Right ventricle myocardium inferior (tissue), 1 donor: ENCODE data around the gene CCDC149. TPM values are rescaled to one million over a fixed set of nuclear protein-coding genes. Genes with fewer than 3 reads are reported as not detected.

ENCODE experiments used
- ATAC-seq: fragments of 200-7000 bp; cut with Tn5 transposase; one replicate; pipeline ENCODE4 v1.9.1; 2020; ENCODE audit warnings: mild to moderate bottlenecking, moderate library complexity
- DNase-seq: peaks from one replicate; pipeline ENCODE4 v3.0.0; 2021; ENCODE audit errors: missing footprints
- intact Hi-C: fragments of 100-400 bp; cut with DNase I; formaldehyde crosslinking; loops from one replicate; pipeline ENCODE4 v1.11.0; 2022
- total RNA-seq: library from RNA; stranded (reverse); fragmentation: NEBNext Ultra II Directional; extraction: Animal tissue kit (Norgen Biotek cat#: 25700); gene quantifications from one replicate; pipeline ENCODE4 v1.2.1, GENCODE V29; 2021
- donor health status: DM: no; HTN: yes; CAD: no; lungs with severe emphysema.

CCDC149 gene
- total RNA-seq, 1 donor from 2014 or later, result 11.4 TPM

DNA sequence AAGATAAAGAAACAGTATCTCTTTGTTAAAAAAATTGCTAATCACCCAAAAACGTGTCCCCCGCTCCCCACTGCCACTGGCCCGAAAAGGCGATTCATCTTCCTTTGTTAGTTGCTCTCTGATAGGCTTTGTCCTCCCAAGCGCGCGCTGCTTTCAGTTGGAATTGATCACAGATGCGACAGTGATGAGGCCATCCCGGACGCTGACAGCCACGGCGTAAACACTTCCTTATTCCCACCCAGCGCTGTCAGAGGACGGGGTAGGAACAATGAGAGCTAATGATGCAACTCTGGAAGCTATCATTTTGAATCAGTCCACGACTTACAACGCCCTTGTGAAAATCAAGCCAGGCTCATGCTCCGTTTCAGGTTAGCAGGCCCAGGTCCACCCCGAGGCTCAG, 96.0 kb downstream of the CCDC149 start:
- DNase-seq (no peak), ATAC-seq (no peak)
- intact Hi-C loops, result no loop called here

DNA sequence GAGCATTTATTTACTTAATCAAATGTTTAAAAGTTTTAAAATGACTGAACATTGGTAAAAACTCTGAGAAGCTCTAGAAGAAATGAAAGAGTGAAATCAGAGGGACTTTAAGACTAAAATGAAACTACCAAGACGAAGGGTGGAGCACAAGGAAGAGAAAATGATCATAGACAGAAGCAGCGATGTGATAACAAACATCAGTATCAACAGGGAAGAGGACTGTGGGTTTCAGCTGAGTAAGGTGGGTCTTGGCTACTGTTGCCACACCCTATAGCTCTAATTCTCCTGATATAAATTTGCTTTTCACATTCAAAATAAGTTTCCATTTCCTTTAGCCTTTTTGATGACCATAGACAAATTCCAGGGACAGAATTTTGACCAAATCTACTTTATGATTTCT, 99.1 kb downstream of the CCDC149 start:
- ATAC-seq (no peak), DNase-seq (no peak)
- intact Hi-C loops, result no loop called here

DNA sequence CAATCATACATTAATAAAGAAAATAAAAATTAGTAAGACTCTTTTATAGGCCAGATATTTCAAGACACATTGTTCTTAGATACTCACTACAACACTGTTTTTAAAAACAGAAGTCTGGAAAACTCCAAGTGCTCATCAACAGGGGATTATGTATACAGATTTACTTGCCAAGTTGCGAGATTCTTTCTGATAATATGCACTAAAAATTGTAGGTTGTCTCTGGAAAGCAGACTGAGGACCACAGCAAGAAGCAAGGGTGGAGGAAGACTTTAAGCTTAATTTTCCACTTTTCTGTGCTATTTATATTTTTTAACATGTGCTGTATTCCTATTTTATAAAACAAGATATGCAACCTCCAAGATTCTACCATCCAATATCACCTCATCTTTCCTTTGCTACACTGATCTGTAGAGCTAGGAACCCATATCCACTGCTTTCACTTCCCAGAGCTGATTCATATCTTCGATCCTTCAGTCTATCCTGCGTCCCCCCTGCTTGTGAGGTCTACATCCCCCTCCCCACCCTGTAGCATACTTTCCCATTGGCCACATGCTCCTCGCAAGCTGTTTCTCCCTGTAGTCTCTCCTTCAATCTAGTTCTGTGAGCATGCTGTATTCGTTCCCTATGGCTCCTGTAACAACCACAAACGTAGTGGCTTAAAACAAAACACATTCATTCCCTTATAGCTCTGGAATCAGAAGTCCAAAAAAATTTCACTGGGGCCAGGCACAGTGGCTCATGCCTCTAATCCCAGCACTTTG, 101.8 kb downstream of the CCDC149 start:
- intact Hi-C loops, result no loop called here
- no peak for ATAC-seq
- no peak for DNase-seq

DNA sequence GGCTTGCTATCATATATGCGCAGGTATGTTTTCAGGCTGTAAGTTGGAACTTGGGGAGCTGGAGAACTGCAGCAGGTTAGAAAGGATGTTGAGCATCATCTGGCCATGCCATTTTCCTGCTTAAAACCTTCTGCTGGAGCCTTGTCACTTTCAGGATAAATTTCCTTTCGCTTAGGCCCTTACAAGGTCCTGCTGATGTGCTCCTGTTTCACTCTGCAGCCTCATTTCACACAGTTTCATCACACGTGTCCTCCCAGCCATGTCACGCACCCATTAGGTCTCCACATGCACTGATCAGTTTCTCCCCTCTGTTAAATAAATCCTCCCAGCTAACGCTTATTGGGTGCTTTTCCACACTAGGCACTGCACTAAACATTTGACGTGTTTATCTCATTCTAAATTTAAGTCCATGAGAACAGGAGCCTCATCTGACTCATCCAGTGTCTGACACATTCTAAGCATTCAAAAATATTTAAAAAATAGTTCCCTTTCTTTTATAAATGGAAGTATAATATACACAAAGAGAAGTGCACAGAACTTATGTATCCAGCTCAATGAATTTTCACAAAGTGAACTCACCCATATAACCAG, 102.9 kb downstream of the CCDC149 start:
- ATAC-seq, result peak; percentile 13

DNA sequence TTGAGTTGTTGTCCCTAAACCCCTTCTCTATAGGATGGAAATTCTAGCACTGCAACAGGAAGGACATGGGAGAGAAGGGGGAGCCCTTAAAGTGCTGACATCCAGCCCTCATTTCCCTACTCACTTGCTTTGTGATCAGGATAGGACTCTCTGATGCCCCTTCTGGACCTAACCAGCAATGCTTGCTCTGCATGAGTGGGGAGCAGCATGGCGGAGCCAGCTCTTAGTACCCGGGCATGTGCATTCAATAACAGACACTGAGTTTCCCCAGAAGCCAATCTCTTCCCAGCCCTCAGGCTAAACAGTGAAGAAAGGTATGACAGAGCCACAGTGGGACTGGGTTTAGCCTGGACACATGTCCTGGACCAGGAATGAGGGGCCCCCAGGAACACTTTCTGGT, 103.5 kb downstream of the CCDC149 start:
- DNase-seq, result no peak
- intact Hi-C loops, result no loop called here
- ATAC-seq, result no peak

More for the DNA sequence above, 102.9 kb downstream of the CCDC149 start:
- DNase-seq, result no peak
- intact Hi-C loops, result no loop called here

DNA sequence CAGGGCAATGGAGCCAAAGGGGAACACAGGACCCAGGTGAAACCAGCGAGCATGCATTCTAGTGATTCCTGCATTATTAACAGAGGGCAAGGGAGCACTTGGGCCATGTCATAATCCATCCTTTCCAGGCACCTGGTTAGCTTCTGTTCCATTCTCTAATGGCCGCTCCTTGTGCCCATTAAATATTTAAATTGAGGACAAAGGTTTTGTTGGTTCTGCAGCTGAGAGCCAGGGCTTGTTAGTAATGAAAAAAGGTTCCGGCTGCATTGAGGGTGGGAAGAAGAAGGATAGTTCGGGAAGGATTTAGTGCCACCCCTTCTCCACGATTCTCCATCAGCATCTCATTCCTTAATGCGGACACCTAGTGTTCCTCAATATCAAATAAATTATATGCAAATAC, 103.9 kb downstream of the CCDC149 start:
- ATAC-seq (no peak), DNase-seq (no peak)
- intact Hi-C loops, result no loop called here

DNA sequence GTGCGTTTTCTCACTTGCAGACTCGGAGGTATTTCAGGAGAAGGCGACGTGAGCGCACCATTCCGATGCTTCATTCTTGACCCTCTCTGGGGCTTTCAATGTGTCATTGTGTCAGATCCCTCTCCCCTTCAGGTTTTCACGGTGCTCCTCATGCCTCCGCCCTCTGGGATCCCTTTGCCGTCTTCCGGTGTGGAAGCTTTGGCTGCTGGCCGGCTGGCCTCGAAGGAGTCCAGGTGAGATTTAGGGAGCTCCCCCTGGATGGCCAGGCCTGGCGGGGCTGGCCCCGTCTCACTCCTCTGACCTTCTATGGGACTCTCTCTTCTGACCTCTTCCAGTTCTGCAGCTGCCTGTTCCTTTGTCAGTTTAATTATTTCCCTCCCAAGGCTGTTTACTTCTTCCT, 104.6 kb downstream of the CCDC149 start:
- intact Hi-C loops, result no loop called here
- ATAC-seq, result no peak
- no peak for DNase-seq

DNA sequence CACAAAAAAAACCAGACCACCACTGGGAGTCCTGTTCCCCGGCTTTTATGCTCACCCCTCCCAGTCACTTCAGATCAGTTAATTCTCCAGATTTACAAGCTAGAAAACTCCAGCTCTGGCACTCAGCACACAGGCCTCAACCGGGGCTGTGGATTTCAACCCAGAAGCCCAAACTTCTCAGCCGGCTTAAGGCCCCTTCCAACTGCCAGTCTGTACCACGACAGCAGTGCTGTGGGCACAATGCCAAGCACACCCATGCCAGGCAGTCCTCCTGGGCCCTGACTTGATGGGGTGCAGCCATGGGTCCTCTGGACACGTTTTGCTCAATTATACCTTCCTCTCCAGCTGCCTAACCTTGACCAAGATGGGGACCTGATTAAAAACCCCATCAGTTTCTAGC, 105.2 kb downstream of the CCDC149 start:
- ATAC-seq (no peak), DNase-seq (no peak)
- intact Hi-C loops, result no loop called here

DNA sequence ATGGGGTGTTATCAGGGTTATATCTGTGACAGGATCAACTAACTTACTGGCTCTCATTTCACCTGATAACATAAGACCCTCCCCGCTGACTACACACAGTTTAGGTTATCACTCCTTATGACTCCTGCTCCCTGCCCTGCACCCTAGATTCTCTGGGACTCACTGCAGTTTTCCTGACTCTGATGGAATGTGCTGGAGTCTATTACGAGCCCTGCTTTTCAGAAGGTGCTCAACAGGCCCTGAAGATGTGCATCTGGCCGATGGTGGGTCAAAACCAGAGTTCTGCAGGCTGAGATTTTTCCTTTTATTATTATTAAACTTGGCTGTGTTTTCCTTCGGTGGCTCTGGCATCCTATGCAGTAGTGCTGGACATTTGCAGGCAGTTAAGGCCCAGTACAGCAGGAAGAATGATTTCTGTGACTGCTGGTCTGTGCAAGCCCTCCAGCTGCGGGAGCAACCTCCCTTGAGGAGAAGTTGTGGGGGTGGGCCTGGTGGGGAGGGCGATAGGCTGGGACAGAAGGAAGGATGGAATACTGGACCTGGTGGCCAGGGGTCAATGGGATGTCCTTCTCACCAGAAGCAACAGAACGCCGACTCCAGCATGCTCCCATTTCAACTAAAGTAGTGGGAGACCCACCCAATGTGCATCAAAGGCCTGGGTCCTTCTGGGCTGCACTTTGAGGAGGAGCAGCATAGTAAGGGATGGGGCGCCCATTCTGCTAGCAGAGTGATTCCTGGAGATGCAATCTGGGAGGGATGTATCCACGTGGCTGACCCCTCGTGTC, 106.4 kb downstream of the CCDC149 start:
- ATAC-seq (no peak), DNase-seq (no peak)
- intact Hi-C loops, result no loop called here

DNA sequence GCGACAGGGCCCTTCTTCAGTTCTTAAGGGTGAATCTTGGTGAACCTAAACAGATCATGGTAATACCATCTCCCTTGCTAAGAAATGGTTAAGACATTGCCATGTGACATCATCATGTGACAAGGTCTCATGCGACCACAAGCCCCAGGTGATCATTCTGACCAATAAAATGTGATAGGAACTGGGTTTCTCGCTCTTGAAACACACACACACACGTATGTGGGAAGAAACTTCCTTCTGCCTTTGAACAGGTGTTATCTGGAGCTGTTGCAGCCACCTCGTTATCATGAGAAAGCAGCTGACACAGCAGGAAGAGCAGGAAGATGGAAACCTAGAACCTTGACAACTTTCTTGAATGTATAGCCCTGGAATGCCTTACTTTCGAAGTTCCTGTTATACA, 107.3 kb downstream of the CCDC149 start:
- DNase-seq, result no peak
- no peak for ATAC-seq
- intact Hi-C loops, result no loop called here

DNA sequence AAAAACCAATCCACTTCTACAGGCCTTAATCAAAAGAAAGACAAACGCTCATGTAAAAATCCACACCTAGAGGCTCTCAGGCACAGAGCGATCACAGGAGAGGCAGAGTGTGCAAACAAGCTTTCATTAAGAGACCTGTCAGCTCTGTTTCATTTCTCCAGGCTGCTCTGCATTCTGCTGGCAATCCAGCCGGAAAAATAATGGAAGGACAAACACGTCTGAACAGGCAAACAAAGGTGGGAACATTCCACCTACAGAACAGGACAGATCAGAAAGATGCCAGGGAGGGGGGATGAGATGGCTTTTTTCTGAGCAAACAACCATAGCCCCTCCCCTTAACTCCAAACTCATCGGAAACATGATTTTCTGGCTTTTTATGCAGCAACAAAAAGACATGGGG, 107.8 kb downstream of the CCDC149 start:
- ATAC-seq (no peak), DNase-seq (no peak)
- intact Hi-C loops, result no loop called here

DNA sequence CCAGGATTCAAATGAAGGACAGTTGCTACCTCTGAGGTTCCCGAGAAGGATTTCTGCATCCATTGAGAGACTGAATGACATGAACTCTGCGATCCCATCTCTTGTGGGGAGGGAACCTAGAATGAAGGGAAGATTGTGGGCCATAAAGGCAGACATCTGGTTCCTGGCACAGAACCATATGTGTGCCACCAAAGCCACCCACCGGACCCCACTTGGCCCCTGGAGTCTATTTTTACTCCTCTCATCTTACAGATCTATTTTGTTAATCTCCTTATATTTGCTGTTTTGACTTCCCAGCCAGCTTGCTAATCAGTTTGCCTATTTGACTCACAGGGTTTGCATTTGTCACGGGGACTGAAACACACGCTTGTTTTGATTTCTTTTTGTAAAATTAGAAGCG, 110.2 kb downstream of the CCDC149 start:
- DNase-seq, result no peak
- intact Hi-C loops, result no loop called here
- no peak for ATAC-seq

DNA sequence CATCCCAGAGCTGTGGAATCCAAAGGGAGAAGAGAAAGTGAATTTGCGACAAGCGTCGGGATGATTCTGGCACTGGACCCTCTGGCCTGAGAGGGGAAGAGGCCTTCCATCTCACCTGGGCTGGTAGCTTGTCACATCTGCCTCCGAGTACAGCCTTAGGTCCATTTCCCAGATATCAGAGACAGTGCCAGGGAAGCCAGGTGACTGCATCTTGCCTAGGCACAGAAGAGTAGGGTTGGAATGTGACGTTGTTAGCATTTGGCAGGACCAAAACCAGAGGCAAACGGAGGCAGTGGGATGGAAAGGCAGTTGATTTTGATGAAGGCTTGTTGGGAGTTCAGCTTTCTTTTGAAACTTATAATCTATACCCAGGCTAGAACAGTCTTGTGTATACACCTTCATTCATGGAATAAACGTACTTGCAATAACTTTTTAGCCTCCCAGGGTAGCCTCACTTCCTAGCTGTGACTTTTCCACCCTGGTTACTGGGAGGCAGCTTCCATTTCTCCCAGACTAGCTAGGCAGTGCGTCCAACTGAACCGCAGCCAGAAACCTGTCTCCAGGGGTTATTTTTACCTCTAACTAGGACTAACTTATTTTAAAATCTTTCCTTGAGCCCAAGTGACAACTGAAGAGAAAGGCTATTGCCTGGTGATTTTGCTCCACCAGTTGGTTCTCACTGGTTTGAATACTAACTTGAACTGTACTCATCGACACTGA, 111.5 kb downstream of the CCDC149 start:
- ATAC-seq, result no peak
- intact Hi-C loops, result no loop called here
- DNase-seq, result no peak

DNA sequence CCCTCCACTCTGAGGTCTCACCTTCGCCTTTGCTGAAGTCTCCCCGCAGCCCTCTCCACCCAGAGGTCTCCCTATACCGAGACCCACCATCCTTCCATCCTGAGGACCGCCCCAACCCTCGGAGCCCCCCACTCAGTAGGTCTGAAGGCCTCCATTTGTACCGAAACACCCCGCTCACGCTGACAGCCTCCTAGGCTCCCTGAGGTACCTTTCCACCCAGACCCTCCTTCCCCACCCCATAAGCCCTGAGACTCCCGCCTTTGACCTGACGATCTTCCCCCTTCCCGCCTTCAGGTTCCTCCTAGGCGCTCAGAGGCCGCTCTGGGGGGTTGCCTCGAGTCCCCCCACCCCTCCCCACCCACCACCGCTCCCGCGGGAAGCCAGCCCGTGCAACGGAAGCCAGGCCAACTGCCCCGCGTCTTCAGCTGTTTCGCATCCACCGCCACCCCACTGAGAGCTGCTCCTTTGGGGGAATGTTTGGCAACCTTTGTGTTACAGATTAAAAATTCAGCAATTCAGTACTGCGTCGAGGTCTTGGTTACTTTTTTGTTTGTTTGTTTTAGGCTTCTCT, 112.4 kb downstream of the CCDC149 start:
- DNase-seq, result no peak
- peak; percentile 45 for ATAC-seq
- intact Hi-C loops, result no loop called here

DNA sequence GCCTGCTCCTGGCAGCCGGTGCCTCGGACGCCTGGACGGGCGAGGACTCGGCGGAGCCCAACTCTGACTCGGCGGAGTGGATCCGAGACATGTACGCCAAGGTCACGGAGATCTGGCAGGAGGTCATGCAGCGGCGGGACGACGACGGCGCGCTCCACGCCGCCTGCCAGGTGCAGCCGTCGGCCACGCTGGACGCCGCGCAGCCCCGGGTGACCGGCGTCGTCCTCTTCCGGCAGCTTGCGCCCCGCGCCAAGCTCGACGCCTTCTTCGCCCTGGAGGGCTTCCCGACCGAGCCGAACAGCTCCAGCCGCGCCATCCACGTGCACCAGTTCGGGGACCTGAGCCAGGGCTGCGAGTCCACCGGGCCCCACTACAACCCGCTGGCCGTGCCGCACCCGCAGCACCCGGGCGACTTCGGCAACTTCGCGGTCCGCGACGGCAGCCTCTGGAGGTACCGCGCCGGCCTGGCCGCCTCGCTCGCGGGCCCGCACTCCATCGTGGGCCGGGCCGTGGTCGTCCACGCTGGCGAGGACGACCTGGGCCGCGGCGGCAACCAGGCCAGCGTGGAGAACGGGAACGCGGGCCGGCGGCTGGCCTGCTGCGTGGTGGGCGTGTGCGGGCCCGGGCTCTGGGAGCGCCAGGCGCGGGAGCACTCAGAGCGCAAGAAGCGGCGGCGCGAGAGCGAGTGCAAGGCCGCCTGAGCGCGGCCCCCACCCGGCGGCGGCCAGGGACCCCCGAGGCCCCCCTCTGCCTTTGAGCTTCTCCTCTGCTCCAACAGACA, 113.1 kb downstream of the CCDC149 start:
- intact Hi-C loops, result loop anchor here (10.0 kb wide), 2 partner anchors 115 to 325 kb away; partner anchors contain the start of gene CCDC149
- no peak for ATAC-seq
- no peak for DNase-seq

DNA sequence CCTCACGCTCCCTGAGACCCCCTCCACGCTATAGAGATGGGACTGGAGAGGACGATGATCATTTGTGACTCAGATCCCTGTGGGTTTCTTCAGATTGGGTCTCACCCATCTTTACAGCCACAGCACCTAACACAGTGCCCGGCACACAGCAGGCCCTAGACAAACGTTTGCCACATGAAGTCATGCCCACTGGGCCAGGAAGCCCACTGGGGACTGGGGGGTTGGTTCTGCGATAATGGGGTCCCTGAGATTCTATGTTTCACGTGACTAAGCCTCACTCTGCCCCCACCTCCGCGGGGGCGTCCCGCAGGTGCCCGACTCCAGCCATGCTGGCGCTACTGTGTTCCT, 113.7 kb downstream of the CCDC149 start:
- intact Hi-C loops, result loop anchor here (10.0 kb wide), 2 partner anchors 116 to 324 kb away; partner anchors contain the start of gene CCDC149
- DNase-seq, result no peak
- no peak for ATAC-seq

DNA sequence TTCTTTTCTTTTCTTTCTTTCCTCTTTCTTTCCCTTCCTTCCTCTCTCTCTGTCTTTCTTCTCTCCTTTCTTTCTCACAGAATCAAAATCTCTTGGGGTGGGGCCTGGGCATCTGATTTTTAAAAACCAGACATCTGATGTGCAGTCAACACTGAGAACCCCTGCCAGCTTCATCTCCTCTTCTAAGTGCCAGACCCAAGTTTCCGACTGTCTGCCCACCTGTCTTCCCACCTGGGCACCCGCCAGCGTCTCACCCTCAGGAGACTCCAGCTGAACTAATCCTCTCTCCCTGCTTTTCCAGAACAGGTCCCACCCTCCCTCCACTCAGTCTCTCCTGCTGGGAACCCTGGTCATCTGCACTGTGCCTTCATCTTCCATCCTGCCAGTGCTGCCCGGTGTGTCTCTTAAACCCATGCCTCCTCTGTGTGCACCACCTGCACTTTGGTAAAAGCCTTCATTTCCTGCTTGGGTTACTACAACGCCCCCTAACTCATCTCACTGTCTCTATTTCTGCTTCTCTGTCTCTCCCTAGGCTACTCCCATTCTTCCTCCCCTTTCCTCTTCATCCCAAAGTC, 114.7 kb downstream of the CCDC149 start:
- no peak for ATAC-seq
- no peak for DNase-seq
- intact Hi-C loops, result loop anchor here (10.0 kb wide), 2 partner anchors 117 to 323 kb away; partner anchors contain the start of gene CCDC149

DNA sequence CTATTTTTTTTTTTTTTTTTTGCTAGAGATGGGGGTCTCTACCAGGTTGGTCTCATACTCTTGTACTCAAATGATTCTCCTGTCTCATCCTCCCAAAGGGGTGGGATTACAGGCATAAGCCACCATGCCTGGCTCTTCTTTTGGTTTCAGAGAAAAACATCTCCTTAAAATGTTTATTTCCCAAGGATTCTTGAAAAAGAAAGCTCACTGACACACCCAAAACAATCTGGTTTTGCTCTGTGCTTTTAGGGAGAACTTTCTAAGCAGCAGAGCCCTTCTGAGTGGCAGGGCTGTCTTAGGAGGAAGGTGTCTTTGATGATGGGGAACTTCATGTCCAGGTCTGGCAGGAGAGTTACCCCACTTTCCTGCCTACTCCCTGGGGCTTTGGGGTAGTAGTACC, 116.2 kb downstream of the CCDC149 start:
- DNase-seq (no peak), ATAC-seq (no peak)
- intact Hi-C loops, result loop anchor here (10.0 kb wide), 2 partner anchors 118 to 322 kb away; partner anchors contain the start of gene CCDC149
